C4-2B (cell line): ENCODE data around the gene SH3GL3.

ENCODE experiments used
- ZFX ChIP-seq: fragments of 450-650 bp; IDR thresholded peaks from 2 replicates; pipeline ENCODE4 v1.6.1; 2017
- TF ChIP-seq, protein P1 (sequence below): fragments of 450-650 bp; conservative IDR thresholded peaks from 2 replicates; pipeline ENCODE4 v1.5.1; 2017; ENCODE audit warnings: mild to moderate bottlenecking

DNA sequence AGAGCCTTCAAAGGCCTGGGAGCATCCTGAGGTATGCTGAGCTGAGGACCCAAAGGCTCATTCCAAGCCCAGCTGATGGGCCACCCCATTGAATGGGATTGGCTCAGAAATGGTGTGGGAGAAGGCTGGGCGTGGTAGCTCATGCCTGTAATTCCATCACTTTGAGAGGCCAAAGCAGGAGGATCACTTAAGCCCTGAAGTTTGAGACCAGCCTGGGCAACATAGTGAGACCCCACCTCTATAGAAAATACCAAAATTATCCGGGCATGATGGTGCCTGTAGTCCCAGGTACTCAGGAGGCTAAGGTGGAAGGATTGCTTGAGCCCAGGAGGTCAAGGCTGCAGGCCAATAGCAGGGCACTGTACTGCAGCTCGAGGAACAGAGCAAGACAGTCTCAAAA lies 163.0 kb downstream of the SH3GL3 start:
- TF ChIP-seq, protein P1, sequence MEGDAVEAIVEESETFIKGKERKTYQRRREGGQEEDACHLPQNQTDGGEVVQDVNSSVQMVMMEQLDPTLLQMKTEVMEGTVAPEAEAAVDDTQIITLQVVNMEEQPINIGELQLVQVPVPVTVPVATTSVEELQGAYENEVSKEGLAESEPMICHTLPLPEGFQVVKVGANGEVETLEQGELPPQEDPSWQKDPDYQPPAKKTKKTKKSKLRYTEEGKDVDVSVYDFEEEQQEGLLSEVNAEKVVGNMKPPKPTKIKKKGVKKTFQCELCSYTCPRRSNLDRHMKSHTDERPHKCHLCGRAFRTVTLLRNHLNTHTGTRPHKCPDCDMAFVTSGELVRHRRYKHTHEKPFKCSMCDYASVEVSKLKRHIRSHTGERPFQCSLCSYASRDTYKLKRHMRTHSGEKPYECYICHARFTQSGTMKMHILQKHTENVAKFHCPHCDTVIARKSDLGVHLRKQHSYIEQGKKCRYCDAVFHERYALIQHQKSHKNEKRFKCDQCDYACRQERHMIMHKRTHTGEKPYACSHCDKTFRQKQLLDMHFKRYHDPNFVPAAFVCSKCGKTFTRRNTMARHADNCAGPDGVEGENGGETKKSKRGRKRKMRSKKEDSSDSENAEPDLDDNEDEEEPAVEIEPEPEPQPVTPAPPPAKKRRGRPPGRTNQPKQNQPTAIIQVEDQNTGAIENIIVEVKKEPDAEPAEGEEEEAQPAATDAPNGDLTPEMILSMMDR: no peak
- TF ChIP-seq ZFX: no peak
